ENCODE data around the gene PTX3.

Gene PTX3

GRCh38 chr3:157488144-157488543 lies 51.5 kb downstream of the PTX3 start:
- peaks cover 11% of the 10 kb centered on the region for H3K27me3 ChIP-seq
- no peaks in the 10 kb centered on the region for H3K36me3 ChIP-seq
- TF ChIP-seq CTCF (IDR thresholded peaks at IDR 0.05; ENCODE audit: low read depth, low read length), result no peak
- no peaks in the 10 kb centered on the region for H3K4me1 ChIP-seq
- no peak for DNase-seq
- H3K4me3 ChIP-seq (ENCODE audit: low read depth, low read length), result no peak overlapping the region
- H3K9me3 ChIP-seq, result no peaks in the 10 kb centered on the region

- Histone ChIP-seq H3K9me3 (no peaks in the 10 kb centered on the region), H3K4me3 (ENCODE audit: low read depth, low read length) (no peak overlapping the region), H3K36me3 (no peaks in the 10 kb centered on the region), H3K27me3 (peaks cover 6% of the 10 kb centered on the region), H3K4me1 (no peaks in the 10 kb centered on the region)
- no peak for DNase-seq
- TF ChIP-seq CTCF (IDR thresholded peaks at IDR 0.05; ENCODE audit: low read depth, low read length), result no peak
These were observed 54.5 kb downstream of the PTX3 start for GRCh38 chr3:157491136-157491535.

All from BE2C (cell line).